ENCODE data around the gene ADIRF. TPM values are rescaled to one million over a fixed set of nuclear protein-coding genes. Genes with fewer than 3 reads are reported as not detected.
"Not testable (repeated sequence)": the region's sequence is repeated elsewhere in the genome, so short reads cannot be mapped to it uniquely, and the experiment has no call there.

Gene ADIRF
- total RNA-seq, 1 donor from 2014 or later: not detected

- H3K27ac Mint-ChIP-seq (ENCODE audit: unreplicated experiment): no peak overlapping the region
- no peak for DNase-seq
- no peaks in the 10 kb centered on the region for H3K36me3 Mint-ChIP-seq (ENCODE audit: unreplicated experiment)
- H3K4me3 Mint-ChIP-seq (ENCODE audit: unreplicated experiment): no peak overlapping the region
- H3K27me3 Mint-ChIP-seq (ENCODE audit: unreplicated experiment): peaks cover 2% of the 10 kb centered on the region
- H3K4me1 Mint-ChIP-seq (ENCODE audit: low read depth, unreplicated experiment): no peaks in the 10 kb centered on the region
- peaks cover 1% of the 10 kb centered on the region for H3K9me3 Mint-ChIP-seq (ENCODE audit: unreplicated experiment)
- TF ChIP-seq CTCF (IDR thresholded peaks at IDR 0.05; ENCODE audit: partially characterized antibody, unreplicated experiment): no peak
Measured at GRCh38 chr10:86932674-86933073, 35.6 kb upstream of the ADIRF start.

GRCh38 chr10:86934162-86934711 lies 34.0 kb upstream of the ADIRF start:
- not testable (repeated sequence) for H3K27me3 Mint-ChIP-seq (ENCODE audit: unreplicated experiment); H3K27ac Mint-ChIP-seq (ENCODE audit: unreplicated experiment); H3K36me3 Mint-ChIP-seq (ENCODE audit: unreplicated experiment); H3K4me3 Mint-ChIP-seq (ENCODE audit: unreplicated experiment); H3K4me1 Mint-ChIP-seq (ENCODE audit: low read depth, unreplicated experiment); DNase-seq; H3K9me3 Mint-ChIP-seq (ENCODE audit: unreplicated experiment)

- Mint-ChIP-seq H3K27ac (ENCODE audit: unreplicated experiment) (no peak overlapping the region), H3K27me3 (ENCODE audit: unreplicated experiment) (peaks cover 3% of the 10 kb centered on the region), H3K4me3 (ENCODE audit: unreplicated experiment) (no peak overlapping the region), H3K36me3 (ENCODE audit: unreplicated experiment) (no peaks in the 10 kb centered on the region), H3K4me1 (ENCODE audit: low read depth, unreplicated experiment) (no peaks in the 10 kb centered on the region), H3K9me3 (ENCODE audit: unreplicated experiment) (peaks cover 1% of the 10 kb centered on the region)
- TF ChIP-seq CTCF (IDR thresholded peaks at IDR 0.05; ENCODE audit: partially characterized antibody, unreplicated experiment): no peak
- no peak for DNase-seq
Measured at GRCh38 chr10:86936661-86937501, 31.4 kb upstream of the ADIRF start.

GRCh38 chr10:86937502-86938154 lies 30.7 kb upstream of the ADIRF start:
- Mint-ChIP-seq H3K27me3 (ENCODE audit: unreplicated experiment) (peaks cover 3% of the 10 kb centered on the region), H3K36me3 (ENCODE audit: unreplicated experiment) (no peaks in the 10 kb centered on the region), H3K4me1 (ENCODE audit: low read depth, unreplicated experiment) (no peaks in the 10 kb centered on the region), H3K4me3 (ENCODE audit: unreplicated experiment) (no peak overlapping the region), H3K27ac (ENCODE audit: unreplicated experiment) (no peak overlapping the region), H3K9me3 (ENCODE audit: unreplicated experiment) (peaks cover 1% of the 10 kb centered on the region)
- no peak for DNase-seq
- no peak for TF ChIP-seq CTCF (IDR thresholded peaks at IDR 0.05; ENCODE audit: partially characterized antibody, unreplicated experiment)

- Mint-ChIP-seq H3K9me3 (ENCODE audit: unreplicated experiment) (peaks cover 1% of the 10 kb centered on the region), H3K36me3 (ENCODE audit: unreplicated experiment) (no peaks in the 10 kb centered on the region), H3K4me3 (ENCODE audit: unreplicated experiment) (no peak overlapping the region), H3K27me3 (ENCODE audit: unreplicated experiment) (peaks cover 3% of the 10 kb centered on the region), H3K4me1 (ENCODE audit: low read depth, unreplicated experiment) (no peaks in the 10 kb centered on the region), H3K27ac (ENCODE audit: unreplicated experiment) (no peak overlapping the region)
- no peak for DNase-seq
- TF ChIP-seq CTCF (IDR thresholded peaks at IDR 0.05; ENCODE audit: partially characterized antibody, unreplicated experiment): no peak
Measured at GRCh38 chr10:86938260-86938659, 30.0 kb upstream of the ADIRF start.

- not testable (repeated sequence) for H3K4me3 Mint-ChIP-seq (ENCODE audit: unreplicated experiment); H3K4me1 Mint-ChIP-seq (ENCODE audit: low read depth, unreplicated experiment); H3K27ac Mint-ChIP-seq (ENCODE audit: unreplicated experiment); H3K27me3 Mint-ChIP-seq (ENCODE audit: unreplicated experiment); H3K9me3 Mint-ChIP-seq (ENCODE audit: unreplicated experiment); DNase-seq; H3K36me3 Mint-ChIP-seq (ENCODE audit: unreplicated experiment)
Measured at GRCh38 chr10:86940076-86940475, 28.2 kb upstream of the ADIRF start.

Data from glutamatergic neuron (in vitro differentiated cells).